SU-DHL-6 (cell line): ENCODE measurements around the gene MCM9.

Experiments used
- H2AFZ ChIP-seq: fragments of 200-600 bp; sonication (generic); 2 replicates; pipeline ENCODE4 v1.6.1; 2014; ENCODE audit warnings: low read depth, mild to moderate bottlenecking, moderate library complexity, mixed read lengths, antibody characterized with exemption, low read length; ENCODE audit not compliant: severe bottlenecking
- H3F3A ChIP-seq: fragments of 200-600 bp; shearing (Covaris generic); 2 replicates; pipeline ENCODE4 v1.6.0; 2016; ENCODE audit warnings: antibody characterized with exemption, mild to moderate bottlenecking; ENCODE audit not compliant: insufficient read depth
- H3K27ac ChIP-seq: fragments of 200-600 bp; sonication (generic); 2 replicates; pipeline ENCODE4 v1.5.1; 2016; ENCODE audit warnings: low read depth, mild to moderate bottlenecking, low read length, moderate library complexity, mixed read lengths
- H3K27me3 ChIP-seq: fragments of 200-600 bp; sonication (generic), shearing (Covaris generic); 2 replicates; pipeline ENCODE4 v1.6.0; 2014; ENCODE audit warnings: mild to moderate bottlenecking, low read length
- H3K36me3 ChIP-seq: fragments of 200-600 bp; sonication (generic); 2 replicates; pipeline ENCODE4 v1.6.1; 2014; ENCODE audit warnings: mild to moderate bottlenecking, low read length, mixed read lengths
- H3K4me2 ChIP-seq: fragments of 300-600, 200-600 bp; shearing (Covaris generic), sonication (generic); 2 replicates; pipeline ENCODE4 v1.6.0; 2014; ENCODE audit warnings: low read length, low read depth, mild to moderate bottlenecking; ENCODE audit not compliant: poor library complexity, severe bottlenecking
- H3K4me3 ChIP-seq: fragments of 200-600 bp; sonication (generic); 2 replicates; pipeline ENCODE4 v1.5.1; 2014; ENCODE audit warnings: antibody characterized with exemption, low read length, mild to moderate bottlenecking, mixed read lengths; ENCODE audit not compliant: insufficient read depth, poor library complexity, severe bottlenecking
- H3K79me2 ChIP-seq: fragments of 200-600 bp; sonication (generic); 2 replicates; pipeline ENCODE4 v1.6.1; 2014; ENCODE audit warnings: mild to moderate bottlenecking, low read length, moderate library complexity; ENCODE audit not compliant: insufficient read depth
- H3K9ac ChIP-seq: fragments of 200-600 bp; sonication (generic); 2 replicates; pipeline ENCODE4 v1.7.0; 2014; ENCODE audit warnings: mild to moderate bottlenecking, low read length
- H3K9me2 ChIP-seq: fragments of 200-600 bp; sonication (generic); replicated peaks from 2 replicates; pipeline ENCODE4 v1.6.1; 2014; ENCODE audit warnings: low read length; ENCODE audit not compliant: insufficient read depth
- H3K9me3 ChIP-seq: fragments of 200-600 bp; sonication (generic); 2 replicates; pipeline ENCODE4 v1.6.1; 2014; ENCODE audit warnings: low read length, mixed read lengths; ENCODE audit not compliant: insufficient read depth
- H4K20me1 ChIP-seq: fragments of 200-600 bp; sonication (generic); 2 replicates; pipeline ENCODE4 v1.6.1; 2014; ENCODE audit warnings: low read depth, mild to moderate bottlenecking, antibody characterized with exemption, low read length, moderate library complexity, mixed read lengths
- EZH2phosphoT487 ChIP-seq: fragments of 200-600 bp; sonication (generic), shearing (Covaris generic); conservative IDR thresholded peaks from 2 replicates; pipeline ENCODE4 v1.6.1; 2018; ENCODE audit warnings: mild to moderate bottlenecking, antibody characterized with exemption, low read length, moderate library complexity, mixed read lengths
- TF ChIP-seq, protein P1 (sequence below): fragments of 200-600 bp; sonication (generic); IDR thresholded peaks from one replicate; pipeline ENCODE4 v1.5.1; 2017; ENCODE audit warnings: antibody characterized with exemption, mild to moderate bottlenecking, low read length, moderate library complexity; ENCODE audit not compliant: insufficient read depth, poor library complexity, severe bottlenecking

MCM9 gene

DNA sequence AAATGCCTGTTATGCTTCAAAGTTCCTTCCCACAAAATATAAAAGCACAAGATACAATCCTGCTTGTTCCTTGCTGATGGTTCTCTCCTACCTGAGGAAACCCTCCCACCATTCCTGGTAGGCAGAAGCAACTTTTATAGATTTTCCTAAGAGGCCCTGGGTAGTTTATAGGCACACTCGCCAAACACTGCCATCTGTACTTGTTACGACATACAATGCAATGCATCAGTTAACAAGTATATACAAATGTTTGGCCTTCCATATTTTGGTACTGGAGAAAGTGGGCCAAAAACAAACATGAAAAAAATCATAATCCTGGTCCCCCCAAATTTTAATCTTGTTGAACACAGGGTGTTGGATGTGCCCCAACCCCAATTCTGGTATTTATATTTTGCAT lies 16.6 kb downstream of the MCM9 start:
- no peaks in the 10 kb centered on the region for H4K20me1 ChIP-seq
- no peaks in the 10 kb centered on the region for H3K27me3 ChIP-seq
- H3K79me2 ChIP-seq = no peaks in the 10 kb centered on the region
- 0 out of 2 replicates have a peak, but pooled peaks cover 6% of the 10 kb centered on the region for H3F3A ChIP-seq
- H3K36me3 ChIP-seq = peaks cover 25% of the 10 kb centered on the region; the same call in 1 of the 2 replicates
- H3K4me3 ChIP-seq = no peak overlapping the region
- H3K9me2 ChIP-seq = no peaks in the 10 kb centered on the region
- H2AFZ ChIP-seq = no peak overlapping the region
- H3K9me3 ChIP-seq = no peaks in the 10 kb centered on the region
- no peak for TF ChIP-seq EZH2phosphoT487
- H3K9ac ChIP-seq = no peak overlapping the region
- no peak overlapping the region for H3K27ac ChIP-seq
- H3K4me2 ChIP-seq = no peak overlapping the region

DNA sequence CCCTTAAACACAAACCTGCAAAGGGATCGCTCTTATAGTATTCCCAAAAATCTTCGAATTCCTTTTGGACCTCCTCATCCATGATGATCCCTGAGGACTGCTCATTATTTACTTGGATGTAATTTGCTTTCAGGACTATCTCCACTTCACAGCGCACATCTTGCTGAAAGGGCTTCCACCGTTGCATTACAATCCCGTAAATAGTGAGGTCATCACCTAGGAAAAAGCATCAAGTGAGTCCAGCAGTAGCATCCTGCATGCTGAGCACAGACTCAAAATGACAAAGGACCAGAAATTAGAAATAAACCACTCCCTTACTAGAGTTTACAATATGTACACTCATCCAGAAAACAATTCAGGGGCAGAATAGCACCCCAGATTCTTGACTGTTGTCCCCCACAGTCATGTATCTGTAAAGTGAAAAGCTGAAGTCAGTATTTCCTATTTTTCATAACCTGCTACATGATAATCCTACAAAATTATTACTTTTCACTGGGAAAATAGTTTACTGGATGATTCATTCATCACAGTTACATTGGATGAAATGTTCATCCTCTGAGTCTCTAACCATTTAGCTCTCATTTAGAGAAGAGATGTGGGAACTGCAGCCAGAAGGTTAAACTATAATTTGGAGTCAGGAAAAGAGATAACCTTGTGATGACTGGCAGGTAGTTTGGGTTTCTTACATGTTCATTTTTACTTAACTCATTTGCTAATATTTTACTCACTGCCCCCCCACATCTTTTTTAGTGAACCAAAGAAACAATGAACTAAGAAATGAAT lies 17.2 kb downstream of the MCM9 start:
- Histone ChIP-seq H3K4me2 (no peak overlapping the region), H3K27me3 (no peaks in the 10 kb centered on the region), H3F3A (0 out of 2 replicates have a peak, but pooled peaks cover 6% of the 10 kb centered on the region), H3K4me3 (no peak overlapping the region), H2AFZ (no peak overlapping the region), H3K9me3 (no peaks in the 10 kb centered on the region), H3K27ac (no peak overlapping the region), H3K9me2 (no peaks in the 10 kb centered on the region), H3K9ac (no peak overlapping the region), H3K79me2 (no peaks in the 10 kb centered on the region), H3K36me3 (peaks cover 28% of the 10 kb centered on the region; the same call in 1 of the 2 replicates), H4K20me1 (no peaks in the 10 kb centered on the region)
- no peak for TF ChIP-seq EZH2phosphoT487
- TF ChIP-seq, protein P1, sequence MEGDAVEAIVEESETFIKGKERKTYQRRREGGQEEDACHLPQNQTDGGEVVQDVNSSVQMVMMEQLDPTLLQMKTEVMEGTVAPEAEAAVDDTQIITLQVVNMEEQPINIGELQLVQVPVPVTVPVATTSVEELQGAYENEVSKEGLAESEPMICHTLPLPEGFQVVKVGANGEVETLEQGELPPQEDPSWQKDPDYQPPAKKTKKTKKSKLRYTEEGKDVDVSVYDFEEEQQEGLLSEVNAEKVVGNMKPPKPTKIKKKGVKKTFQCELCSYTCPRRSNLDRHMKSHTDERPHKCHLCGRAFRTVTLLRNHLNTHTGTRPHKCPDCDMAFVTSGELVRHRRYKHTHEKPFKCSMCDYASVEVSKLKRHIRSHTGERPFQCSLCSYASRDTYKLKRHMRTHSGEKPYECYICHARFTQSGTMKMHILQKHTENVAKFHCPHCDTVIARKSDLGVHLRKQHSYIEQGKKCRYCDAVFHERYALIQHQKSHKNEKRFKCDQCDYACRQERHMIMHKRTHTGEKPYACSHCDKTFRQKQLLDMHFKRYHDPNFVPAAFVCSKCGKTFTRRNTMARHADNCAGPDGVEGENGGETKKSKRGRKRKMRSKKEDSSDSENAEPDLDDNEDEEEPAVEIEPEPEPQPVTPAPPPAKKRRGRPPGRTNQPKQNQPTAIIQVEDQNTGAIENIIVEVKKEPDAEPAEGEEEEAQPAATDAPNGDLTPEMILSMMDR = no peak

DNA sequence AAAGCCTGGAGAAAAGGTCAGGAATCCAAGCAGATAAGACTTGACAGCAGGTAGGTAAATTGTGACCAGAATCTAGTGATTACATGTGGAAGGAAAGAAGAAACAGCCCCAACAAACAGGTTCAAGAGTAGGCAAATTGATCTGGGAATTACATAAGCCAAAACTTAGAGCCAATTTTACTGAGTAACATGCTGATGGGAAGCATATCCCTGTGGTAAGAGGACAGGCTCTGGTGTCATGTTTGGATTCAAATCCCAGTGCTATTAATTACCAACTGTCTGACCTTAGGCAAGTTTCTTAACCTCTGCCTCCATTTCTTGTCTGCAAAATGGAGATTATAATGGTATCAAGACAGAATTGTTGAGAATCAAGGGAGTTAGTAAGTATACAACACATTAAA lies 20.4 kb downstream of the MCM9 start:
- H3K27ac ChIP-seq = no peak overlapping the region
- H3K27me3 ChIP-seq = no peaks in the 10 kb centered on the region
- peaks cover 52% of the 10 kb centered on the region for H3K36me3 ChIP-seq
- no peak overlapping the region for H3K9ac ChIP-seq
- H4K20me1 ChIP-seq = no peaks in the 10 kb centered on the region
- H3K4me2 ChIP-seq = no peak overlapping the region
- TF ChIP-seq, protein P1 = no peak
- TF ChIP-seq EZH2phosphoT487 = no peak
- H3F3A ChIP-seq = 0 out of 2 replicates have a peak, but pooled peaks cover 14% of the 10 kb centered on the region
- no peak overlapping the region for H3K4me3 ChIP-seq
- H3K79me2 ChIP-seq = no peaks in the 10 kb centered on the region
- H3K9me2 ChIP-seq = no peaks in the 10 kb centered on the region
- no peak overlapping the region for H2AFZ ChIP-seq
- H3K9me3 ChIP-seq = no peaks in the 10 kb centered on the region

DNA sequence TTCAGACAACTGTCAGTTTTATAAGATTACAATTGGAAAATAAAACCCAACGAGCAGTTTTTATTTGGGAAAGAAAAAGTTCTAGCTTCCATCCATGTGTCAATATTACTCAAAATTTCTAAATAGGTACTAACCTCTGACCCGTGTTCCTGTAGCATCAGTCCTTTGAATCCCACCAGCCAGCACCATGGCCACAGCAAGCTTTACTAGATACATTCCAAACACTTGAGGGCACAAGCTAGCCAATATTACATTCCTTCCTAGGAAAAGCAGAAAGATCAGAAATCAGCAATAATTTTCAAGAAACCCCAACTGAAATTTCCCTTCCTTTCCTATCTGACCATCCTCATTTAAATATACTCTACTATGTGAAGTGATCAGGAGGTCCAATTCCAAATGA lies 21.8 kb downstream of the MCM9 start:
- Histone ChIP-seq H3F3A (0 out of 2 replicates have a peak, but pooled peaks cover 14% of the 10 kb centered on the region), H3K9ac (no peak overlapping the region), H4K20me1 (no peaks in the 10 kb centered on the region), H3K4me2 (no peak overlapping the region), H3K36me3 (peaks cover 66% of the 10 kb centered on the region), H3K9me2 (no peaks in the 10 kb centered on the region), H3K27me3 (no peaks in the 10 kb centered on the region), H3K4me3 (no peak overlapping the region), H3K9me3 (no peaks in the 10 kb centered on the region), H3K27ac (no peak overlapping the region), H2AFZ (no peak overlapping the region), H3K79me2 (no peaks in the 10 kb centered on the region)
- TF ChIP-seq, protein P1 = no peak
- no peak for TF ChIP-seq EZH2phosphoT487
